ENCODE measurements around the gene INO80D. TPM values are rescaled to one million over a fixed set of nuclear protein-coding genes. Genes with fewer than 3 reads are reported as not detected.

Gene INO80D
- total and polyA plus RNA-seq, 2 of the 13 experiments (the other 11 are each of a cell fraction or from before 2014, with no cell fraction given) = 7.6 to 7.9 TPM

DNA sequence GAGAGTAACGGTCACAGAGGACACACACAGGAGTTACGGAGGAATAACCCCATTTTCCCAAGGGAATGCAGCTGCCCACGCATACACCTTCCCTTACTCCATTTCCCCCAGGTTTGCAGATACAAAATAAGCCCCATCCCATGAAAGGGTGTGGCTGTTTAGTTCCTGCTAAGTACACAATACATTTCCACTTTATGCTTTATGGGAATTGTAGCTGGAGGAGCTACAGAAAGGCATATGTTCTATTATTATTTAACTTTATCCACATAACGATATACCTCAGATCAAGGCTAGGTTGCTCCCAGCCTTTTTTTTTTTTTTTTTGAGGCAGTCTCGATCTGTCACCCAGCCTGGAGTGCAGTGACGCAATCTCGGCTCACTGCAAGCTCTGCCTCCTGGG lies 22.7 kb upstream of the INO80D start (continued):
- no peak for TF ChIP-seq ELF3 (CRISPR knock-in tag; IDR thresholded peaks at IDR 0.05)

DNA sequence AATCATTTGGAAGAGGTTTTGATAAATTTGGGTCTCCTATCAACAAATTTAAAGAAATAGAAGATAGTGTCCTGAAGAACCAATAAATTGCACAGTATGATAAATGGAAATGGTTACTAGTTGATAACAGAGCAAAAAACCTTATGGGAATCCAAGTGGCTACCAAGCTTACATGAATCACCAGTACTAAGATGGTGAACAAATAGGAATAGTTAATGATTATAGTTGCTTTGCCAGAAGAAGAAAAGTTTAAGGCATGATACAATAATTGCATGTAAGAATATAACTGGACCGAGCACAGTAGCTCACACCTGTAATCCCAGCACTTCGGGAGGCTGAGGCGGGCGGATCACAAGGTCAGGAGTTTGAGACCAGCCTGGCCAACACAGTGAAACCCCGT lies 19.6 kb upstream of the INO80D start:
- H3K4me1 ChIP-seq (ENCODE audit: insufficient read depth, low read length) = no peaks in the 10 kb centered on the region
- ChIA-PET CTCF (ENCODE audit: low intra/inter-chr PET ratio, low total read pairs) (no interaction called here), POLR2A (interaction anchor here (1.2 kb wide), 1 partner anchor 13 kb away, joined by 3 read pairs; no protein-coding TSS in a partner anchor)
- in situ Hi-C loops (cut with HindIII; ENCODE audit: extremely low pct_ligation_motif_present, low pct_unique_long_range_greater_than_20kb) (no loop called here), intact Hi-C loops (cut with micrococcal nuclease; ENCODE audit: unreplicated experiment) (no loop called here)
- ATAC-seq (no peak), FAIRE-seq (no peak), DNase-seq (ENCODE audit: low spot score) (no peak)
- no peak overlapping the region for H2AFZ ChIP-seq (ENCODE audit: low read length)
- no TSS peak for BruUV-seq (replicated peaks)
- no peak overlapping the region for H3K9ac ChIP-seq (ENCODE audit: insufficient read depth, low read depth, low read length)
- H3K9me3 ChIP-seq (ENCODE audit: low read length) = no peaks in the 10 kb centered on the region
- 90% methylated on average over 5 of the region's 5 CpGs for WGBS (ENCODE audit: low lambda C conversion rate)
- no peaks in the 10 kb centered on the region for H4K20me1 ChIP-seq (ENCODE audit: insufficient read depth, low read length)
- H3K27ac ChIP-seq (ENCODE audit: extremely low read length, insufficient read depth, low read length) = no peak overlapping the region
- H3K27me3 ChIP-seq (ENCODE audit: control insufficient read depth in 1 of 2, insufficient read depth in 2 of 2, low read length in 2 of 2) = no peaks in the 10 kb centered on the region
- no peaks in the 10 kb centered on the region for H3K79me2 ChIP-seq (ENCODE audit: insufficient read depth, low read length)
- H3K36me3 ChIP-seq (replicated peaks in 1 of 2; ENCODE audit: control insufficient read depth in 1 of 2, insufficient read depth in 2 of 2, low read length in 2 of 2) = no peaks in the 10 kb centered on the region
- no peak overlapping the region for H3K4me3 ChIP-seq (replicated peaks in 1 of 3; ENCODE audit: insufficient read depth in 1 of 3, low read depth in 2 of 3, low read length in 3 of 3)
- H3K4me2 ChIP-seq (ENCODE audit: low read depth, low read length) = no peak overlapping the region
- TF ChIP-seq MTF2 (CRISPR knock-in tag; IDR thresholded peaks at IDR 0.05; ENCODE audit: borderline replicate concordance) = no peak
- no peak for TF ChIP-seq ZNF766 (CRISPR knock-in tag; IDR thresholded peaks at IDR 0.05; ENCODE audit: borderline replicate concordance)
- TF ChIP-seq, protein P1, sequence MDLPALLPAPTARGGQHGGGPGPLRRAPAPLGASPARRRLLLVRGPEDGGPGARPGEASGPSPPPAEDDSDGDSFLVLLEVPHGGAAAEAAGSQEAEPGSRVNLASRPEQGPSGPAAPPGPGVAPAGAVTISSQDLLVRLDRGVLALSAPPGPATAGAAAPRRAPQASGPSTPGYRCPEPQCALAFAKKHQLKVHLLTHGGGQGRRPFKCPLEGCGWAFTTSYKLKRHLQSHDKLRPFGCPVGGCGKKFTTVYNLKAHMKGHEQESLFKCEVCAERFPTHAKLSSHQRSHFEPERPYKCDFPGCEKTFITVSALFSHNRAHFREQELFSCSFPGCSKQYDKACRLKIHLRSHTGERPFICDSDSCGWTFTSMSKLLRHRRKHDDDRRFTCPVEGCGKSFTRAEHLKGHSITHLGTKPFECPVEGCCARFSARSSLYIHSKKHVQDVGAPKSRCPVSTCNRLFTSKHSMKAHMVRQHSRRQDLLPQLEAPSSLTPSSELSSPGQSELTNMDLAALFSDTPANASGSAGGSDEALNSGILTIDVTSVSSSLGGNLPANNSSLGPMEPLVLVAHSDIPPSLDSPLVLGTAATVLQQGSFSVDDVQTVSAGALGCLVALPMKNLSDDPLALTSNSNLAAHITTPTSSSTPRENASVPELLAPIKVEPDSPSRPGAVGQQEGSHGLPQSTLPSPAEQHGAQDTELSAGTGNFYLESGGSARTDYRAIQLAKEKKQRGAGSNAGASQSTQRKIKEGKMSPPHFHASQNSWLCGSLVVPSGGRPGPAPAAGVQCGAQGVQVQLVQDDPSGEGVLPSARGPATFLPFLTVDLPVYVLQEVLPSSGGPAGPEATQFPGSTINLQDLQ (CRISPR knock-in tag; IDR thresholded peaks at IDR 0.05) = no peak
- no peak for TF ChIP-seq ZFP62 (CRISPR knock-in tag; IDR thresholded peaks at IDR 0.05)
- no peak for TF ChIP-seq PCBP2 (optimal IDR thresholded peaks at IDR 0.05; ENCODE audit: low read depth, low read length, poor library complexity, severe bottlenecking)
- TF ChIP-seq DNMT3B (CRISPR knock-in tag; conservative IDR thresholded peaks at IDR 0.05) = no peak
- TF ChIP-seq ZSCAN29 (CRISPR knock-in tag; conservative IDR thresholded peaks at IDR 0.05) = no peak
- TF ChIP-seq KDM5A (IDR thresholded peaks at IDR 0.05; ENCODE audit: borderline replicate concordance, low read length) = no peak
- no peak for TF ChIP-seq MED8 (CRISPR knock-in tag; IDR thresholded peaks at IDR 0.05; ENCODE audit: insufficient replicate concordance)
- no peak for TF ChIP-seq ZNF441 (CRISPR knock-in tag; IDR thresholded peaks at IDR 0.05; ENCODE audit: borderline replicate concordance)
- no peak for TF ChIP-seq SAFB2 (CRISPR knock-in tag; IDR thresholded peaks at IDR 0.05; ENCODE audit: borderline replicate concordance, low read depth)
- TF ChIP-seq MAFG (CRISPR knock-in tag; IDR thresholded peaks at IDR 0.05) = no peak
- TF ChIP-seq ZNF646 (CRISPR knock-in tag; IDR thresholded peaks at IDR 0.05) = no peak

Measured in HepG2 (cell line).